ENCODE measurements around the gene ME1. TPM values are rescaled to one million over a fixed set of nuclear protein-coding genes. Genes with fewer than 3 reads are reported as not detected.

ME1 gene
- total and polyA plus RNA-seq, 2 of the 13 experiments (the other 11 are each of a cell fraction or from before 2014, with no cell fraction given) = not detected

DNA sequence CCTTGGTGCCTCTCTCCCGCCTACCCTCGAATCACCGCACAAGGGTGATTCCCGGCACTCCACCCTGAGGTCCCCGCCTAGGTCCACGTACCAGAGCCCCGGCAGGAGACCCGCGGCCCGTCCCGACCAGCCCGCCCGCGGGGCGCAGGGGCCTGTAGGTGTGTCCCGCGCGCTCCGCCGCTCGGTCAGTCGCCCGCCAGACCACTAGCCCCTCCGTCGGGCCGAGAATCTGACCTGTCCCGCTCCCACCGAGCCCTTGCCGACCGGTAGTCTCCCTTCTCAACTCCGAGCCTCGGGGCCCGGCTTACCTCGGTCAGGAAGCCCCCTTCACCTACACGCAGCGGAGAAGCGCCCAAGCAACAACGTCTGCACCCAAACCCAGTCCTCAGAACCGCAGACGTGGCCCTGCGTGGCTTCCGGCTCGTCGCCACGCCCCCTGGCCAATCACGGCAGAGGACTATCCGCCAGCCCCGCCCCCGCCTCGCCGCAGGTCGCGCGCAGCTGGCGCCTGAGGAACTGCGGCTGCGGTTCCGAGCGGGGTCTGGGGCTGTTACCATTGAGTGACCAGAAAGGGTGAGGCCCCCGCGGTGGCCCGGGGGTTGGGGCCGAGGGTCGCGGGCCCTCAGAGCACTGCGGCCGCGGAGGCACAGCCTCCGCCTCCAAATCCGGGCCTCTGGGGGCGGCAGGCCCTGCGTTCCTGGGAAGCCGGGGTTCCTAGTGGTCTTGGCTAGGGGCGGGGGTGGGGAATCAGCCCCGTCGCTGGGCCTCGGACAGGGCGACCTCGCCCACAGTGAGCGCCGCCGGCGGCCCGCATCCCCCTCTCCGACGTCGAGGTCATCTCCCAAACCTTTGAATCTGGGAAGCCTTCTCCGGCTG, 237.7 kb downstream of the ME1 start, which contains the start of the genes PGM3 and RWDD2A (continued):
- TF ChIP-seq DNMT1 (CRISPR knock-in tag; IDR thresholded peaks at IDR 0.05) = no peak
- TF ChIP-seq, protein P1, sequence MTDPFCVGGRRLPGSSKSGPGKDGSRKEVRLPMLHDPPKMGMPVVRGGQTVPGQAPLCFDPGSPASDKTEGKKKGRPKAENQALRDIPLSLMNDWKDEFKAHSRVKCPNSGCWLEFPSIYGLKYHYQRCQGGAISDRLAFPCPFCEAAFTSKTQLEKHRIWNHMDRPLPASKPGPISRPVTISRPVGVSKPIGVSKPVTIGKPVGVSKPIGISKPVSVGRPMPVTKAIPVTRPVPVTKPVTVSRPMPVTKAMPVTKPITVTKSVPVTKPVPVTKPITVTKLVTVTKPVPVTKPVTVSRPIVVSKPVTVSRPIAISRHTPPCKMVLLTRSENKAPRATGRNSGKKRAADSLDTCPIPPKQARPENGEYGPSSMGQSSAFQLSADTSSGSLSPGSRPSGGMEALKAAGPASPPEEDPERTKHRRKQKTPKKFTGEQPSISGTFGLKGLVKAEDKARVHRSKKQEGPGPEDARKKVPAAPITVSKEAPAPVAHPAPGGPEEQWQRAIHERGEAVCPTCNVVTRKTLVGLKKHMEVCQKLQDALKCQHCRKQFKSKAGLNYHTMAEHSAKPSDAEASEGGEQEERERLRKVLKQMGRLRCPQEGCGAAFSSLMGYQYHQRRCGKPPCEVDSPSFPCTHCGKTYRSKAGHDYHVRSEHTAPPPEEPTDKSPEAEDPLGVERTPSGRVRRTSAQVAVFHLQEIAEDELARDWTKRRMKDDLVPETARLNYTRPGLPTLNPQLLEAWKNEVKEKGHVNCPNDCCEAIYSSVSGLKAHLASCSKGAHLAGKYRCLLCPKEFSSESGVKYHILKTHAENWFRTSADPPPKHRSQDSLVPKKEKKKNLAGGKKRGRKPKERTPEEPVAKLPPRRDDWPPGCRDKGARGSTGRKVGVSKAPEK (CRISPR knock-in tag; IDR thresholded peaks at IDR 0.05; ENCODE audit: borderline replicate concordance) = peak; percentile 56; the same call in 1 of the 2 replicates
- TF ChIP-seq ZNF598 (CRISPR knock-in tag; IDR thresholded peaks at IDR 0.05; ENCODE audit: borderline replicate concordance) = peak; percentile 50; the same call in 1 of the 2 replicates
- no peak for TF ChIP-seq ZNF564 (CRISPR knock-in tag; IDR thresholded peaks at IDR 0.05)
- no peak for TF ChIP-seq ZNF589 (CRISPR knock-in tag; conservative IDR thresholded peaks at IDR 0.05)
- TF ChIP-seq, protein P2, sequence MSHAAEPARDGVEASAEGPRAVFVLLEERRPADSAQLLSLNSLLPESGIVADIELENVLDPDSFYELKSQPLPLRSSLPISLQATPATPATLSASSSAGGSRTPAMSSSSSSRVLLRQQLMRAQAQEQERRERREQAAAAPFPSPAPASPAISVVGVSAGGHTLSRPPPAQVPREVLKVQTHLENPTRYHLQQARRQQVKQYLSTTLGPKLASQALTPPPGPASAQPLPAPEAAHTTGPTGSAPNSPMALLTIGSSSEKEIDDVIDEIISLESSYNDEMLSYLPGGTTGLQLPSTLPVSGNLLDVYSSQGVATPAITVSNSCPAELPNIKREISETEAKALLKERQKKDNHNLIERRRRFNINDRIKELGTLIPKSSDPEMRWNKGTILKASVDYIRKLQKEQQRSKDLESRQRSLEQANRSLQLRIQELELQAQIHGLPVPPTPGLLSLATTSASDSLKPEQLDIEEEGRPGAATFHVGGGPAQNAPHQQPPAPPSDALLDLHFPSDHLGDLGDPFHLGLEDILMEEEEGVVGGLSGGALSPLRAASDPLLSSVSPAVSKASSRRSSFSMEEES (CRISPR knock-in tag; IDR thresholded peaks at IDR 0.05) = peak; percentile 42; the same call in 1 of the 2 replicates
- peak; percentile 95 for TF ChIP-seq ZFY (CRISPR knock-in tag; IDR thresholded peaks at IDR 0.05)
- TF ChIP-seq, protein P3, sequence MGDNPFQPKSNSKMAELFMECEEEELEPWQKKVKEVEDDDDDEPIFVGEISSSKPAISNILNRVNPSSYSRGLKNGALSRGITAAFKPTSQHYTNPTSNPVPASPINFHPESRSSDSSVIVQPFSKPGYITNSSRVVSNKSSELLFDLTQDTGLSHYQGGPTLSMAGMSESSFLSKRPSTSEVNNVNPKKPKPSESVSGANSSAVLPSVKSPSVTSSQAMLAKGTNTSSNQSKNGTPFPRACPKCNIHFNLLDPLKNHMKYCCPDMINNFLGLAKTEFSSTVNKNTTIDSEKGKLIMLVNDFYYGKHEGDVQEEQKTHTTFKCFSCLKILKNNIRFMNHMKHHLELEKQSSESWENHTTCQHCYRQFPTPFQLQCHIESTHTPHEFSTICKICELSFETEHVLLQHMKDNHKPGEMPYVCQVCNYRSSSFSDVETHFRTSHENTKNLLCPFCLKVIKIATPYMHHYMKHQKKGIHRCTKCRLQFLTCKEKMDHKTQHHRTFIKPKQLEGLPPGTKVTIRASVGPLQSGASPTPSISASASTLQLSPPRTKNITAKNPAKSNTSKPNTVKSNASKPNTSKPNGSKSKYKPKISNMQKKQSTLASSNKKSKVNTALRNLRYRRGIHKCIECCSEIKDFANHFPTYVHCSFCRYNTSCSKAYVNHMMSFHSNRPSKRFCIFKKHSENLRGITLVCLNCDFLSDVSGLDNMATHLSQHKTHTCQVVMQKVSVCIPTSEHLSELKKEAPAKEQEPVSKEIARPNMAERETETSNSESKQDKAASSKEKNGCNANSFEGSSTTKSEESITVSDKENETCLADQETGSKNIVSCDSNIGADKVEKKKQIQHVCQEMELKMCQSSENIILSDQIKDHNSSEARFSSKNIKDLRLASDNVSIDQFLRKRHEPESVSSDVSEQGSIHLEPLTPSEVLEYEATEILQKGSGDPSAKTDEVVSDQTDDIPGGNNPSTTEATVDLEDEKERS (CRISPR knock-in tag; IDR thresholded peaks at IDR 0.05) = 0 out of 2 replicates have a peak, but pooled peaks have one; percentile 57
- TF ChIP-seq ZNF253 (CRISPR knock-in tag; IDR thresholded peaks at IDR 0.05; ENCODE audit: borderline replicate concordance) = no peak
- TF ChIP-seq, protein P4, sequence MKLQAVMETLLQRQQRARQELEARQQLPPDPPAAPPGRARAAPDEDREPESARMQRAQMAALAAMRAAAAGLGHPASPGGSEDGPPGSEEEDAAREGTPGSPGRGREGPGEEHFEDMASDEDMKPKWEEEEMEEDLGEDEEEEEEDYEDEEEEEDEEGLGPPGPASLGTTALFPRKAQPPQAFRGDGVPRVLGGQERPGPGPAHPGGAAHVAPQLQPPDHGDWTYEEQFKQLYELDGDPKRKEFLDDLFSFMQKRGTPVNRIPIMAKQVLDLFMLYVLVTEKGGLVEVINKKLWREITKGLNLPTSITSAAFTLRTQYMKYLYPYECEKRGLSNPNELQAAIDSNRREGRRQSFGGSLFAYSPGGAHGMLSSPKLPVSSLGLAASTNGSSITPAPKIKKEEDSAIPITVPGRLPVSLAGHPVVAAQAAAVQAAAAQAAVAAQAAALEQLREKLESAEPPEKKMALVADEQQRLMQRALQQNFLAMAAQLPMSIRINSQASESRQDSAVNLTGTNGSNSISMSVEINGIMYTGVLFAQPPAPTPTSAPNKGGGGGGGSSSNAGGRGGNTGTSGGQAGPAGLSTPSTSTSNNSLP (IDR thresholded peaks at IDR 0.05; ENCODE audit: low read depth, low read length) = no peak
